GM18517 (cell line): ENCODE results near the gene WTAP.
"Not testable (repeated sequence)": the region's sequence is repeated elsewhere in the genome, so short reads cannot be mapped to it uniquely, and the experiment has no call there.

ENCODE experiments used
- ATAC-seq: cut with Tn5 transposase; IDR thresholded peaks from one replicate; pipeline ENCODE4 v1.9.1; 2021; ENCODE audit warnings: mild to moderate bottlenecking, moderate library complexity; ENCODE audit not compliant: unreplicated experiment

Gene WTAP

GRCh38 chr6:159693128-159693893 is 34.0 kb upstream of the WTAP start, which contains the start of gene SOD2:
Gene SOD2 (minus strand): TSS chr6:159693241. CDS start chr6:159693167, 74 bp downstream.
- ATAC-seq: peak; percentile 78

- peak; percentile 2 for ATAC-seq
These were observed 33.3 kb upstream of the WTAP start for GRCh38 chr6:159693894-159694545.

- ATAC-seq: no peak
These were observed 31.3 kb upstream of the WTAP start for GRCh38 chr6:159695984-159696383.

GRCh38 chr6:159700970-159701369 is 26.3 kb upstream of the WTAP start:
- ATAC-seq: no peak

- no peak for ATAC-seq
These were observed 25.8 kb upstream of the WTAP start for GRCh38 chr6:159701413-159701999.

GRCh38 chr6:159710603-159711002 is 16.7 kb upstream of the WTAP start:
- ATAC-seq: not testable (repeated sequence)

- ATAC-seq: not testable (repeated sequence)
These were observed 14.9 kb upstream of the WTAP start for GRCh38 chr6:159712389-159712788.

- ATAC-seq: no peak
These were observed 13.3 kb upstream of the WTAP start for GRCh38 chr6:159713984-159714383.

GRCh38 chr6:159714404-159714803 is 12.9 kb upstream of the WTAP start:
- no peak for ATAC-seq

- no peak for ATAC-seq
These were observed 12.1 kb upstream of the WTAP start for GRCh38 chr6:159715166-159715565.

GRCh38 chr6:159715605-159716004 is 11.7 kb upstream of the WTAP start:
- ATAC-seq: no peak

GRCh38 chr6:159716247-159717096 is 10.8 kb upstream of the WTAP start:
- ATAC-seq: no peak

- ATAC-seq: no peak
These were observed 8.7 kb upstream of the WTAP start for GRCh38 chr6:159718634-159719033.

- ATAC-seq: no peak
These were observed 8.0 kb upstream of the WTAP start for GRCh38 chr6:159719287-159719686.

GRCh38 chr6:159720708-159721107 is 6.6 kb upstream of the WTAP start:
- ATAC-seq: no peak

GRCh38 chr6:159721981-159722380 is 5.3 kb upstream of the WTAP start:
- ATAC-seq: not testable (repeated sequence)

GRCh38 chr6:159722655-159723054 is 4.7 kb upstream of the WTAP start:
- no peak for ATAC-seq

GRCh38 chr6:159723259-159723658 is 4.0 kb upstream of the WTAP start:
- ATAC-seq: no peak

- ATAC-seq: no peak
These were observed 2.5 kb upstream of the WTAP start for GRCh38 chr6:159724778-159725177.

GRCh38 chr6:159725208-159725607 is 2.1 kb upstream of the WTAP start:
- ATAC-seq: not testable (repeated sequence)
